Measurements from ENCODE around the gene GJC1. TPM values are rescaled to one million over a fixed set of nuclear protein-coding genes. Genes with fewer than 3 reads are reported as not detected.

The GJC1 gene
- total RNA-seq, 2 donors from 2014 or later = 1.6 to 2.6 TPM

- DNase-seq (no peak), ATAC-seq (no peak)
- Histone ChIP-seq H3K27ac (no peak overlapping the region), H3K4me1 (no peaks in the 10 kb centered on the region), H3K4me3 (no peak overlapping the region), H3K9me3 (no peaks in the 10 kb centered on the region), H3K27me3 (no peaks in the 10 kb centered on the region), H3K36me3 (replicated peaks in 1 of 2; ENCODE audit: insufficient read depth in 1 of 2, low read depth in 2 of 2) (peaks cover 12 to 51% of the 10 kb centered on the region in 2 donors)
- intact Hi-C loops (cut with DNase I) = loop anchor here (5.0 kb wide), 1 partner anchor 77 kb away; no protein-coding TSS in a partner anchor
- 83 to 93% methylated on average over 3 to 5 of the region's 5 CpGs for WGBS, 2 donors
- no peak for TF ChIP-seq CTCF (IDR thresholded peaks at IDR 0.05)
- no peak for TF ChIP-seq POLR2A (IDR thresholded peaks at IDR 0.05)
Observed at GRCh38 chr17:44859701-44860100, 29.6 kb upstream of the GJC1 start.

- peaks cover 22 to 40% of the 10 kb centered on the region in 2 donors for H3K36me3 ChIP-seq (replicated peaks in 1 of 2; ENCODE audit: insufficient read depth in 1 of 2, low read depth in 2 of 2)
- no peak for DNase-seq
- H3K4me1 ChIP-seq = no peaks in the 10 kb centered on the region
- no peak overlapping the region for H3K27ac ChIP-seq
- 86% methylated on average over 5 of the region's 5 CpGs; no CpG with 5 or more reads in 1 of the 2 donors for WGBS, 2 donors
- intact Hi-C loops (cut with DNase I) = no loop called here
- ATAC-seq = no peak
- H3K4me3 ChIP-seq = no peak overlapping the region
- no peaks in the 10 kb centered on the region for H3K27me3 ChIP-seq
- H3K9me3 ChIP-seq = no peaks in the 10 kb centered on the region
- TF ChIP-seq CTCF (IDR thresholded peaks at IDR 0.05) (no peak), POLR2A (IDR thresholded peaks at IDR 0.05) (no peak)
Observed at GRCh38 chr17:44854192-44854591, 24.1 kb upstream of the GJC1 start.

- no peaks in the 10 kb centered on the region for H3K9me3 ChIP-seq
- DNase-seq = no peak
- H3K36me3 ChIP-seq (replicated peaks in 1 of 2; ENCODE audit: insufficient read depth in 1 of 2, low read depth in 2 of 2) = peaks cover 20 to 30% of the 10 kb centered on the region in 2 donors
- intact Hi-C loops (cut with DNase I) = no loop called here
- no peaks in the 10 kb centered on the region for H3K27me3 ChIP-seq
- TF ChIP-seq POLR2A (IDR thresholded peaks at IDR 0.05) = no peak
- no peak for TF ChIP-seq CTCF (IDR thresholded peaks at IDR 0.05)
- H3K4me3 ChIP-seq = no peak overlapping the region
- 84 to 94% methylated on average over 5 of the region's 5 CpGs for WGBS, 2 donors
- no peak for ATAC-seq
- no peaks in the 10 kb centered on the region for H3K4me1 ChIP-seq
- H3K27ac ChIP-seq = no peak overlapping the region
Observed at GRCh38 chr17:44850612-44851011, 20.5 kb upstream of the GJC1 start.

GRCh38 chr17:44850025-44850424 is 19.9 kb upstream of the GJC1 start:
- DNase-seq = no peak
- ATAC-seq = no peak
- H3K9me3 ChIP-seq = no peaks in the 10 kb centered on the region
- TF ChIP-seq POLR2A (IDR thresholded peaks at IDR 0.05) (no peak), CTCF (IDR thresholded peaks at IDR 0.05) (no peak)
- no peaks in the 10 kb centered on the region for H3K4me1 ChIP-seq
- no peak overlapping the region for H3K27ac ChIP-seq
- H3K27me3 ChIP-seq = no peaks in the 10 kb centered on the region
- intact Hi-C loops (cut with DNase I) = no loop called here
- H3K36me3 ChIP-seq (replicated peaks in 1 of 2; ENCODE audit: insufficient read depth in 1 of 2, low read depth in 2 of 2) = peaks cover 15 to 26% of the 10 kb centered on the region in 2 donors
- H3K4me3 ChIP-seq = no peak overlapping the region
- 76 to 79% methylated on average over 7 of the region's 7 CpGs for WGBS, 2 donors

- Histone ChIP-seq H3K9me3 (no peaks in the 10 kb centered on the region), H3K36me3 (replicated peaks in 1 of 2; ENCODE audit: insufficient read depth in 1 of 2, low read depth in 2 of 2) (peaks cover 11 to 16% of the 10 kb centered on the region in 2 donors), H3K27ac (no peak overlapping the region), H3K4me1 (no peaks in the 10 kb centered on the region), H3K27me3 (no peaks in the 10 kb centered on the region), H3K4me3 (no peak overlapping the region)
- DNase-seq = no peak
- no peak for ATAC-seq
- intact Hi-C loops (cut with DNase I) = no loop called here
- TF ChIP-seq CTCF (IDR thresholded peaks at IDR 0.05) = no peak
- 87 to 91% methylated on average over 11 to 12 of the region's 12 CpGs for WGBS, 2 donors
Observed at GRCh38 chr17:44848961-44849489, 18.9 kb upstream of the GJC1 start.
